Aortic smooth muscle cell (primary cell): ENCODE measurements around the gene MAP6. TPM values are rescaled to one million over a fixed set of nuclear protein-coding genes. Genes with fewer than 3 reads are reported as not detected.

Experiments
- total RNA-seq: library from RNA; depleted of rRNA; stranded (reverse); fragments of >200 nt; gene quantifications from 2 replicates; pipeline ENCODE4 v1.2.3, GENCODE V29; 2014

Gene MAP6
- total RNA-seq = 5.0 and 5.7 TPM in 2 replicates

GRCh38 chr11:75668451-75669297 is at the start of gene MAP6:
MAP6 (minus strand) TSS chr11:75669038; CDS start chr11:75668369, 669 bp downstream.

GRCh38 chr11:75717608-75718418 is 49.0 kb upstream of the MAP6 start, which contains the start of gene MOGAT2:
MOGAT2 (plus strand) TSS chr11:75717838; CDS start chr11:75717889, 51 bp downstream.

GRCh38 chr11:75562048-75562835 is 106.6 kb downstream of the MAP6 start, which contains the start of gene SERPINH1:
SERPINH1 (plus strand) TSS chr11:75562253; CDS start chr11:75566350, 4,097 bp downstream.

Other genes with a start within 250 kb of the MAP6 start
- gene KLHL35, start 235.8 kb downstream of the MAP6 start, total RNA-seq = 3.9 and 4.5 TPM in 2 replicates
- gene GDPD5, start 143.1 kb downstream of the MAP6 start, total RNA-seq = 4.0 and 5.5 TPM in 2 replicates
- gene SERPINH1, start 106.8 kb downstream of the MAP6 start, total RNA-seq = 431 and 568 TPM in 2 replicates
- gene MOGAT2, start 48.8 kb upstream of the MAP6 start, total RNA-seq = not detected in 2 replicates
- 0.25 and 0.53 TPM in 2 replicates for gene DGAT2, start 99.7 kb upstream of the MAP6 start, total RNA-seq
- gene UVRAG, start 146.2 kb upstream of the MAP6 start, total RNA-seq = 21.0 and 25.1 TPM in 2 replicates